ENCODE measurements around the gene CADM1.

CADM1 gene

GRCh38 chr11:115515647-115516395 lies 11.6 kb upstream of the CADM1 start:
- DNase-seq: no peak

GRCh38 chr11:115506954-115507675 lies 2.9 kb upstream of the CADM1 start:
- DNase-seq: no peak

- no peak for DNase-seq
Measured at GRCh38 chr11:115505175-115505574, 960 bp upstream of the CADM1 start.

- DNase-seq: no peak
Measured at GRCh38 chr11:115503886-115504275, 334 bp downstream of the CADM1 start.

- DNase-seq: no peak
Measured at GRCh38 chr11:115503083-115503885, 931 bp downstream of the CADM1 start.

GRCh38 chr11:115502636-115503082 lies 1.6 kb downstream of the CADM1 start:
- DNase-seq: no peak

- DNase-seq: no peak
Measured at GRCh38 chr11:115501893-115502589, 2.2 kb downstream of the CADM1 start.

- no peak for DNase-seq
Measured at GRCh38 chr11:115501502-115501892, 2.7 kb downstream of the CADM1 start.

- no peak for DNase-seq
Measured at GRCh38 chr11:115500547-115501501, 3.4 kb downstream of the CADM1 start.

GRCh38 chr11:115499891-115500290 lies 4.3 kb downstream of the CADM1 start:
- no peak for DNase-seq

GRCh38 chr11:115499241-115499799 lies 4.9 kb downstream of the CADM1 start:
- DNase-seq: no peak

GRCh38 chr11:115498354-115498753 lies 5.9 kb downstream of the CADM1 start:
- no peak for DNase-seq

- DNase-seq: no peak
Measured at GRCh38 chr11:115497303-115497702, 6.9 kb downstream of the CADM1 start.

GRCh38 chr11:115496892-115497291 lies 7.3 kb downstream of the CADM1 start:
- DNase-seq: no peak

- no peak for DNase-seq
Measured at GRCh38 chr11:115493905-115494304, 10.3 kb downstream of the CADM1 start.

GRCh38 chr11:115493488-115493887 lies 10.7 kb downstream of the CADM1 start:
- DNase-seq: no peak

- no peak for DNase-seq
Measured at GRCh38 chr11:115489466-115489865, 14.7 kb downstream of the CADM1 start.

- no peak for DNase-seq
Measured at GRCh38 chr11:115488945-115489344, 15.3 kb downstream of the CADM1 start.

GRCh38 chr11:115481528-115481927 lies 22.7 kb downstream of the CADM1 start:
- DNase-seq: no peak

- DNase-seq: no peak
Measured at GRCh38 chr11:115480611-115481010, 23.6 kb downstream of the CADM1 start.

- DNase-seq: no peak
Measured at GRCh38 chr11:115477410-115477809, 26.8 kb downstream of the CADM1 start.

Data from amniotic stem cell (primary cell).